SIG-M5 treated with dmso at 0.1 percent for 504 hours (cell line): ENCODE results near the gene CSTF3.
"Not testable (repeated sequence)": the region's sequence is repeated elsewhere in the genome, so short reads cannot be mapped to it uniquely, and the experiment has no call there.

Source experiments
- DNase-seq: peaks from one replicate; lab custom pipeline; 2025; ENCODE audit not compliant: unreplicated experiment; lab: John Stamatoyannopoulos, UW

Gene CSTF3

GRCh38 chr11:33160587-33160986, 693 bp downstream of the CSTF3 start:
- DNase-seq, result no peak

DNA sequence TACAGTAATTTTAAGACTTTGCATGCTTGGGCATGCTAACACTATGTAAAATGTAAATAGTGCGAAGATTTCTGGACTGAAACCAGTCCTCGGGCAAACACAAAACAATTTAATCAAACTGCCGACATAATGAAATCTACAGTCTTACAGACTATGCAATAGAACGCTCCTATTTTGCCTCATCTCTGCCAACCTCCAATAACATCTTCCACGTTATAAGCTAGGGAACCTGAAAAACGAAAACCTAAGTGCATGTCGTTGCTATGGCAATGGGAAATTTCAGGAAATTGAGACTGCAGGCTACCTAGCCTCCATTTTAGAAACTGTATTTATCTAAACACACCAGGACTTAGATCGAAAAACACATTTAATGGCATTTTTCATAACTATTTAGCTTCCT, 1.1 kb downstream of the CSTF3 start:
- DNase-seq, result peak; percentile 36

GRCh38 chr11:33159378-33159867, 1.9 kb downstream of the CSTF3 start:
- not testable (repeated sequence) for DNase-seq

GRCh38 chr11:33158596-33159275, 2.5 kb downstream of the CSTF3 start:
- DNase-seq, result no peak

- DNase-seq, result no peak
Observed at GRCh38 chr11:33157103-33158027, 3.9 kb downstream of the CSTF3 start.

GRCh38 chr11:33151399-33151798, 9.9 kb downstream of the CSTF3 start:
- no peak for DNase-seq

DNA sequence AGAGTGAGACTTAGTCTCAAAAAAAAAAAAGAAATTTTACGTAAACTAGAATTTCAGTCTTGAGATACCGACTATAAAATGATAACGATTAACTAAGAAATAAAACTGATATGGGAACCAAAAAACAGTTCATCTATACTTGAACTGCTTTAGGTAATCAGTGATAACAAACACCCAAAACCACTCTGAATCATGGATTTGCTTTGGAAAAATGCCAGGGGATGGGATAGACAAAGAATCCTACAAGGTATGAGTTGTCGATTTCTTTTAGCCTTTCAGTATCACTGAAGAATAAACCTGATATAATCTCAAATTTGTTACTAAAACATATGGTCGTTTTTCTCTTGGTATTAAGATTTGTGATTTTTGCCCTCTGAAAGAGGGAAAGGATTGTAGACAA, 13.7 kb downstream of the CSTF3 start:
- DNase-seq, result no peak

DNA sequence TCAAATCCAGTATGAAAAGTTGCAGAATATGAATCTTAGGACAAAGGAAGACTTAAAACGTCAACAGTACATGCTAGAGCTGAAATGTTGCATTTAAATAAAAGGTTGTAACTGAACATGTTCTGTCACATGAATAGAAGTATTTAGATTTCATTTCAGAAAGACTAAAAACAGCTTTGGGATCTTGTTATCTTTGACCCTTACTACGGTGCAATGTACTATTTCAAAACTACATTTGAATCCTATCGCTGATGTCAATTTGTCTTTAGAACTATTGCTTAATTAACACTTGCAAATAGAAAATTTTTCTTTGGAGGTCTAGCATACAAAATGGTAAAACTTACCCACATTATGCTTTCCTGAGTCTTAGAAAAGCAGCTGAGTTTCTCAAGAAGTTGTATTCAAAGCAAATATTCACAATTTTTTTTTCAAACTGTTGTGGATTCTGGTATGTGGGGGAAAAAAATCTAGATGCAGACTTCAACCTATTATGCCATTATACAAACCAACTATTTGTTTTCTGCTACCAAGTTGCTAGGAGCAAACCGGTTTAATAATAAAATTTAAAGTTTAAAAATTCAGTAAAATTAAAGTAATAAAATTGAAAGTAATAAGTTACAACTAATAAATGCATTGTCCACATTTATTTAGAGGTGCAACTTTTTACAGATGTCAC, 25.4 kb downstream of the CSTF3 start:
- no peak for DNase-seq

GRCh38 chr11:33135216-33135615, 26.1 kb downstream of the CSTF3 start:
- no peak for DNase-seq

DNA sequence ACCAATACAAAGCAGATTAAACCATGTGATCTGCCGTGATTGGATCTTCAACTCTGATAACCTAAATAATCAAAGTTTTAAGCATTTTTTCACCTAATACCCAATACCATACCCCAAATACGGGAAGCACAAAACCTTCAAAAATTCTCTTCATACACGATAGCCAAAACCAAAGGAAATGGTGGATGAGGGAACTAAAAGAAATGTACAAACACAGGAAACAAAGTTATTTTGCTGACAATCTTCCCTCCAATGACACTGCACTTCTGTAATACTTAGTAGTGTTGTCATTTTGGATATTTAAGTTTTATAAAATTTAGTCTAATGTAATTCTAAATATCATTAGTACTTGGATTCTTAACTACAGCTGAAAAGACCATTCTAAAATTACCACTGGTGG, 27.0 kb downstream of the CSTF3 start:
- no peak for DNase-seq

DNA sequence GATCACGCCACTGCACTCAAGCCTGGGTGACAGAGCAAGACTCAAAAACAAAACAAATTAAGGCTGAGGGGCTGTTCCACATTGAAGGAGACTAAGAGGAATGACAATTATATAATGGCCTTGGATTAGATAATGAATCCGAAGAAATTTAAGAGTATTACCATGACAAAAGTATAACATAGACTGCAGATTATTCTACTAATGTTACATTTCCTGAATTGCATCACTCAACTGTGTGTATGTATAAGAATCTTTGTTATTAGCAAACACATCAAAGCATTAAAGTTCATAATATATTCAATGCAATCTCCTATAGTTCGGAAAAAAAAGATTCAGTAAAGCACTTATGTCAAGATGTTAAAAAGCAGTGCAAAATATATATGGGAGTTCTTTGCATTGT, 27.5 kb downstream of the CSTF3 start:
- no peak for DNase-seq

DNA sequence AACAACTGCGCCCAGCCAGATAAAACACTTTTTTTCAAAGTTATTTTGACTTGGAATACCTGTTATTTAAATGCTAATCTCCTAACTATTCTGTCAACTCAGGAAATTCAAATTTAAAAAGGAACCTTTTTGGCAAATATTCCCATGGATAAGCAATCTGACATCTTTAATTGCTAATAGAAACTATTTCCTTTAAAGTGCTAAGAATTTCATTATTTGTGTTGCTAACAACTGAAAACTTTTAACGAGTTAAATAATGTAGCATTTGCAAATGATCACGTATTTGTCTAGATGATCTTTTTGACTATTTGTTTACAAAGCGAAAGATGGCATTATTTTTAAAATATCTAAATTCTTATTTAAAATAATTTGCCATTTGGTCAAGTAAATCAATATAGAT, 28.8 kb downstream of the CSTF3 start:
- no peak for DNase-seq

GRCh38 chr11:33128739-33129138, 32.5 kb downstream of the CSTF3 start:
- no peak for DNase-seq

GRCh38 chr11:33125611-33126010, 35.7 kb downstream of the CSTF3 start:
- DNase-seq, result no peak

- no peak for DNase-seq
Observed at GRCh38 chr11:33125025-33125424, 36.3 kb downstream of the CSTF3 start.

DNA sequence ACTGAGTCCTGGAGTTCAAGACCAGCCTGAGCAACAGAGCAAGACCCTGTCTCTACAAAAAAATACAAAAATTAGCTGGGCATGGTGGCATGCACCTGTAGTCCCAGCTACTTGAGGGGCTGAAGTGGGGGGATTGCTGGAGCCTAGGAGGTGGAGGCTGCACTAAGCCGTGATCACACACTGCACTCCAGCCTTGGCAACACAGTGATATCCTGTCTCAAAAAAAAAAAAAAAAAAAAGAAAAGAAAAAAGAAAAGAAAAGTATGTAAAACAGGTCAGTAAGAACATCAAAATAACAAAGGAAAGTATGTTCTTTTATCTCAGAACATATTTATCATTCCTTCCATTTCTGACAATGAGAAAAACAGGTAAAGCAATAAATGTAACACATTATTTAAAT, 38.6 kb downstream of the CSTF3 start:
- not testable (repeated sequence) for DNase-seq

- no peak for DNase-seq
Observed at GRCh38 chr11:33116535-33116934, 44.7 kb downstream of the CSTF3 start.

- no peak for DNase-seq
Observed at GRCh38 chr11:33110083-33110482, 51.2 kb downstream of the CSTF3 start.

GRCh38 chr11:33109294-33109895, 51.9 kb downstream of the CSTF3 start:
- DNase-seq, result no peak

- DNase-seq, result no peak
Observed at GRCh38 chr11:33103836-33104235, 57.4 kb downstream of the CSTF3 start.

DNA sequence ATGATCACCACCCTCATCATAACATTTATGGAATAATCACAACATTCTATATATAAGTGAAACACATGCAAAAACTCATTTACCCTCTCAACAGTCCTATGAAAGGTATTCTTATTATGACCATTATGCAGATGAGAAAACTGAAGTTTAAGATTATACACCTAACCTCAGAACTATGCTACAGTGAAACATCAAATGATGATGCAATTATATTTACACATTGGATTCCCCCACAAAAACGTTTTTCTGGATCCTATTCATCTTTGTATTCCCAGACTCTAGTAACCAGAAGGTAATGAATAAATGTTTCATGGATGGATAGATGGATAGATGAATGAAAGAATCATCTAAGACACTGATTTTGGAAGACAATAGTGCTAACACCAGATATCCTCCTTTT, 67.1 kb downstream of the CSTF3 start:
- no peak for DNase-seq
